Activated naive CD8-positive, alpha-beta T cell (primary cell): ENCODE results near the gene H3-3A.
"Not testable (repeated sequence)": the region's sequence is repeated elsewhere in the genome, so short reads cannot be mapped to it uniquely, and the experiment has no call there.

ENCODE experiments used
- H3K27ac Mint-ChIP-seq: one replicate; pipeline ENCODE4 v1.8.0; 2021; ENCODE audit warnings: mixed read lengths
- H3K27me3 Mint-ChIP-seq: one replicate; pipeline ENCODE4 v1.8.0; 2021; ENCODE audit warnings: mixed read lengths
- H3K36me3 Mint-ChIP-seq: one replicate; pipeline ENCODE4 v1.8.0; 2021; ENCODE audit warnings: mixed read lengths
- H3K4me1 Mint-ChIP-seq: one replicate; pipeline ENCODE4 v1.8.0; 2021; ENCODE audit warnings: low read depth, mixed read lengths
- H3K4me3 Mint-ChIP-seq: one replicate; pipeline ENCODE4 v1.8.0; 2021; ENCODE audit warnings: mild to moderate bottlenecking, mixed read lengths
- H3K9me3 Mint-ChIP-seq: one replicate; pipeline ENCODE4 v1.8.0; 2021; ENCODE audit warnings: low read depth, mixed read lengths

Gene H3-3A

GRCh38 chr1:226091461-226091860 is 28.9 kb downstream of the H3-3A start:
- peaks cover 2% of the 10 kb centered on the region for H3K36me3 Mint-ChIP-seq
- H3K4me1 Mint-ChIP-seq = no peaks in the 10 kb centered on the region
- H3K9me3 Mint-ChIP-seq = no peaks in the 10 kb centered on the region
- no peaks in the 10 kb centered on the region for H3K27me3 Mint-ChIP-seq
- H3K27ac Mint-ChIP-seq = no peak overlapping the region
- no peak overlapping the region for H3K4me3 Mint-ChIP-seq

- H3K4me1 Mint-ChIP-seq, H3K9me3 Mint-ChIP-seq, H3K27ac Mint-ChIP-seq, H3K4me3 Mint-ChIP-seq, H3K36me3 Mint-ChIP-seq, H3K27me3 Mint-ChIP-seq: not testable (repeated sequence)
These were observed 29.7 kb downstream of the H3-3A start for GRCh38 chr1:226092048-226092820.

- Mint-ChIP-seq H3K4me3 (no peak overlapping the region), H3K36me3 (peaks cover 2% of the 10 kb centered on the region), H3K27ac (no peak overlapping the region), H3K9me3 (no peaks in the 10 kb centered on the region), H3K4me1 (no peaks in the 10 kb centered on the region), H3K27me3 (no peaks in the 10 kb centered on the region)
These were observed 30.4 kb downstream of the H3-3A start for GRCh38 chr1:226092965-226093364.

- Mint-ChIP-seq H3K4me3 (no peak overlapping the region), H3K9me3 (no peaks in the 10 kb centered on the region), H3K27me3 (no peaks in the 10 kb centered on the region), H3K27ac (no peak overlapping the region), H3K4me1 (no peaks in the 10 kb centered on the region), H3K36me3 (peaks cover 2% of the 10 kb centered on the region)
These were observed 31.1 kb downstream of the H3-3A start for GRCh38 chr1:226093621-226094020.

- Mint-ChIP-seq H3K27ac (no peak overlapping the region), H3K9me3 (no peaks in the 10 kb centered on the region), H3K36me3 (peaks cover 2% of the 10 kb centered on the region), H3K27me3 (no peaks in the 10 kb centered on the region), H3K4me3 (no peak overlapping the region), H3K4me1 (no peaks in the 10 kb centered on the region)
These were observed 31.9 kb downstream of the H3-3A start for GRCh38 chr1:226094451-226094850.

GRCh38 chr1:226095286-226095685 is 32.8 kb downstream of the H3-3A start:
- no peak overlapping the region for H3K4me3 Mint-ChIP-seq
- H3K36me3 Mint-ChIP-seq = peaks cover 2% of the 10 kb centered on the region
- peaks cover 5% of the 10 kb centered on the region for H3K4me1 Mint-ChIP-seq
- no peaks in the 10 kb centered on the region for H3K27me3 Mint-ChIP-seq
- no peaks in the 10 kb centered on the region for H3K9me3 Mint-ChIP-seq
- H3K27ac Mint-ChIP-seq = no peak overlapping the region

- Mint-ChIP-seq H3K9me3 (no peaks in the 10 kb centered on the region), H3K4me3 (no peak overlapping the region), H3K36me3 (no peaks in the 10 kb centered on the region), H3K4me1 (peaks cover 12% of the 10 kb centered on the region), H3K27ac (no peak overlapping the region), H3K27me3 (no peaks in the 10 kb centered on the region)
These were observed 35.5 kb downstream of the H3-3A start for GRCh38 chr1:226097866-226098625.

- H3K27me3 Mint-ChIP-seq = no peaks in the 10 kb centered on the region
- H3K4me3 Mint-ChIP-seq = peak overlapping the region; percentile 91
- peaks cover 12% of the 10 kb centered on the region for H3K4me1 Mint-ChIP-seq
- H3K27ac Mint-ChIP-seq = no peak overlapping the region
- no peaks in the 10 kb centered on the region for H3K36me3 Mint-ChIP-seq
- no peaks in the 10 kb centered on the region for H3K9me3 Mint-ChIP-seq
These were observed 36.6 kb downstream of the H3-3A start for GRCh38 chr1:226098870-226099835.

- H3K4me1 Mint-ChIP-seq = peaks cover 12% of the 10 kb centered on the region
- H3K4me3 Mint-ChIP-seq = peak overlapping the region; percentile 91
- no peaks in the 10 kb centered on the region for H3K9me3 Mint-ChIP-seq
- no peak overlapping the region for H3K27ac Mint-ChIP-seq
- no peaks in the 10 kb centered on the region for H3K27me3 Mint-ChIP-seq
- H3K36me3 Mint-ChIP-seq = no peaks in the 10 kb centered on the region
These were observed 38.2 kb downstream of the H3-3A start for GRCh38 chr1:226100436-226101391.

GRCh38 chr1:226104671-226105121 is 42.2 kb downstream of the H3-3A start:
- no peak overlapping the region for H3K4me3 Mint-ChIP-seq
- H3K4me1 Mint-ChIP-seq = peaks cover 14% of the 10 kb centered on the region
- no peaks in the 10 kb centered on the region for H3K36me3 Mint-ChIP-seq
- no peaks in the 10 kb centered on the region for H3K9me3 Mint-ChIP-seq
- no peaks in the 10 kb centered on the region for H3K27me3 Mint-ChIP-seq
- no peak overlapping the region for H3K27ac Mint-ChIP-seq

GRCh38 chr1:226107471-226108460 is 45.2 kb downstream of the H3-3A start:
- Mint-ChIP-seq H3K27ac (peak overlapping the region; percentile 73), H3K9me3 (no peaks in the 10 kb centered on the region), H3K4me1 (peaks cover 11% of the 10 kb centered on the region), H3K4me3 (no peak overlapping the region), H3K27me3 (no peaks in the 10 kb centered on the region), H3K36me3 (no peaks in the 10 kb centered on the region)

- Mint-ChIP-seq H3K27me3 (no peaks in the 10 kb centered on the region), H3K9me3 (no peaks in the 10 kb centered on the region), H3K36me3 (no peaks in the 10 kb centered on the region), H3K27ac (peak overlapping the region; percentile 85), H3K4me3 (peak overlapping the region; percentile 88), H3K4me1 (peaks cover 11% of the 10 kb centered on the region)
These were observed 46.7 kb downstream of the H3-3A start for GRCh38 chr1:226108935-226109828.
